Measurements from ENCODE around the gene SAMD4B. TPM values are rescaled to one million over a fixed set of nuclear protein-coding genes. Genes with fewer than 3 reads are reported as not detected.

Gene SAMD4B
- total and polyA plus RNA-seq, 9 of the 15 experiments (the other 6 are each of a cell fraction or from before 2014, with no cell fraction given) = 3.4 to 90.5 (median 38.0) TPM

GRCh38 chr19:39341719-39342604 lies at the start of gene SAMD4B (continued):
- peak; percentile 18 to 53; a peak in 1 of 4 replicates for TF ChIP-seq MLLT1 (IDR thresholded peaks at IDR 0.05)
- TF ChIP-seq ZKSCAN8 (CRISPR knock-in tag; IDR thresholded peaks at IDR 0.05) = no peak
- no peak for TF ChIP-seq NCOA4 (IDR thresholded peaks at IDR 0.05; ENCODE audit: partially characterized antibody)
- TF ChIP-seq ZNF512 (tag; IDR thresholded peaks at IDR 0.05) = no peak
- TF ChIP-seq ZBTB26 (CRISPR knock-in tag; IDR thresholded peaks at IDR 0.05) = no peak
- peak; percentile 59; the same call in 1 of the 2 replicates for TF ChIP-seq SOX6 (IDR thresholded peaks at IDR 0.05)
- no peak for TF ChIP-seq FOXO4 (CRISPR knock-in tag; IDR thresholded peaks at IDR 0.05)
- no peak for TF ChIP-seq ZNF212 (CRISPR knock-in tag; IDR thresholded peaks at IDR 0.05)
- peak; percentile 99 for TF ChIP-seq VEZF1 (CRISPR knock-in tag; IDR thresholded peaks at IDR 0.05)
- no peak for TF ChIP-seq FIP1L1 (IDR thresholded peaks at IDR 0.05; ENCODE audit: low read depth, low read length, poor library complexity, severe bottlenecking)
- no peak for TF ChIP-seq MBD1 (CRISPR knock-in tag; IDR thresholded peaks at IDR 0.05)
- peak; percentile 59; the same call in 1 of the 2 replicates for TF ChIP-seq ZBTB17 (CRISPR knock-in tag; IDR thresholded peaks at IDR 0.05)
- no peak for TF ChIP-seq POLR2AphosphoS2 (IDR thresholded peaks at IDR 0.05; ENCODE audit: low read length)
- no peak; a peak in 1 of 4 replicates for TF ChIP-seq CSDE1 (IDR thresholded peaks at IDR 0.05)
- no peak for TF ChIP-seq HIVEP1 (CRISPR knock-in tag; IDR thresholded peaks at IDR 0.05)
- no peak for TF ChIP-seq HDAC2 (IDR thresholded peaks at IDR 0.05)
- no peak for TF ChIP-seq SMAD3 (CRISPR knock-in tag; conservative IDR thresholded peaks at IDR 0.05)
- TF ChIP-seq RBM14 (IDR thresholded peaks at IDR 0.05; ENCODE audit: borderline replicate concordance, insufficient read depth, low read depth, low read length) = no peak
- peak; percentile 68 for TF ChIP-seq MTA1 (IDR thresholded peaks at IDR 0.05; ENCODE audit: borderline replicate concordance)

Measured in K562 (cell line).